ENCODE data around the gene KLK8.

The KLK8 gene

GRCh38 chr19:51001515-51001914, at the start of gene KLK8:
Gene KLK8 (minus strand): TSS chr19:51001604. CDS start chr19:51001167, 437 bp downstream.
- DNase-seq (ENCODE audit: low spot score), result no peak

- no peak for DNase-seq (ENCODE audit: low spot score)
These were observed 45.6 kb upstream of the KLK8 start for GRCh38 chr19:51047031-51047335.

- DNase-seq (ENCODE audit: low spot score), result no peak
These were observed 42.9 kb upstream of the KLK8 start for GRCh38 chr19:51044327-51044726.

DNA sequence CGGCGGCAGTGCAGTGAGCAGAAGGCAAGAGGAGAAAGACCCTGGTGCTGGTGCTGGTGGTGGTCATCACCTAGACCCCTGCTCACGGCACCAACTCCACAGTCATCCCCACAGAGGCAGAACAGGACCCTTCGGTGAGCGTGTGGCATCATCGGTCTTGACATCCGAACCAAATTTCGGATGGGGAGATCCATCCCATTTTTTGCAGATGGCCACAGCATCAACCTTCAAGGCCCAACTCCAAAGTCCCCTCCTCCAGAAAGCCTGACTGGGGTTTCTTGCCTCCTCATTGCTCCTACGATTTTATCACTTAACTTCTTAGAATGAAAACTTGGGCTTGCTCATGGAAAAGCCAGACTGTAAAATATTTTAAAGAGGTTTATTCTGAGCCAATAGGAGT, 42.1 kb upstream of the KLK8 start:
- DNase-seq (ENCODE audit: low spot score), result no peak

- DNase-seq (ENCODE audit: low spot score), result no peak
These were observed 38.7 kb upstream of the KLK8 start for GRCh38 chr19:51040151-51040550.

DNA sequence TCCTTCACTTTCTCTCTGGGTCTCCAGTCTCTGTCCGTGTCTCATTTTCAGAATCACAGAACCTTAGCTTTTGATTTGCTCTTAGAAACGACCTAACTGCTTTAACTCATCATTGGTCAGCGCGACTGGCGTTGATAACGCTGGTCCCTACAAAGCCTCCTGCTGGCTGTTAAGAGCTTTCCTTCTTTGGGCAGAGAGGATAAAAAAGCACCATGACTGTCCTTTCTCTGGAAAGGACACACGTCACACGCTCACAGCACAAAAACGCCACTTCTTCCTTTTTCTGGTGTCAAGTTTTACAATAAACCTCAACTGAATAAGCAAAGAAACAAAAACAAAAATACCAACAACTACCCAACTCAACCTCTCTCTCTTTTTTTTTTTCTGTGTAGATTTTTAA, 35.1 kb upstream of the KLK8 start:
- DNase-seq (ENCODE audit: low spot score), result no peak

DNA sequence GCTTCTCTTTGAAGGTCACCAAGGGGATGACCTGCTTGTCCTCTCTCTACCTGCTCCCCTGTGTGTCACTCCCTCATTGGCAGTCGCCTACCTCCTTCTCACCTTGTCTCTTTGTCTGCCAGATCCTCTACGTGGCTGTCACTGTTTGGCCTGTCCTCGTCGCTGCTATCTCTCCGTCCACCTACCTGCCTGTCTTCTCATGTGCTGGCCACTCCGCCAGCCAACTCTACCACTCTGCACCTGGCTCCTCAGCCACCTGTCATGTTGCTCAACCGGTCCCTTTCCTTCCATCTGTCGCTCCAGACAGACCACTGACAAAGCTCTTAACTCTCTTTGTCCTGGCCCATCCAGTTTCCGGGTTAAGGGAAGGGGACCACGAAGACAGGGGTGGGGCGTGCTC, 33.3 kb upstream of the KLK8 start, which contains the start of gene KLK12:
TSS of gene KLK12 (minus strand) at position 299 of the 400 bp plus-strand sequence. CDS start 381 bp downstream, outside the sequence.
- DNase-seq (ENCODE audit: low spot score), result no peak

DNA sequence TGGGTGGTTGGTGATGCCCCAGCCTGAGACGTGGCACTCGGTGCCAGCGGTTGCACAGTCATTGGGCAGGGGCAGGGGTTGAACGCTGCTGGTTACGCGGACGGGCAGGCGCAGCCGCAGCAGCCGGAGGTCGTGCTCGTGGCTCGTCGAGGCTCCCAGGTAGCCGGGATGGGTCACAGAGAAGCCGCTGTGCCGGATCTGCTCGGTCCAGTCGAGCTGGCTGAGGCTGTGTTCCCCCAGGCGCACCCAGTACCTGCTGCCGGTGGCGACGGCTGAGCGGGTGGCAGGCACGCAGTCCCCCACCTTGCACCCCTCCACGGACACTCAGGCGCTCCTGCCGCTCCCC, 30.4 kb upstream of the KLK8 start:
- no peak for DNase-seq (ENCODE audit: low spot score)

DNA sequence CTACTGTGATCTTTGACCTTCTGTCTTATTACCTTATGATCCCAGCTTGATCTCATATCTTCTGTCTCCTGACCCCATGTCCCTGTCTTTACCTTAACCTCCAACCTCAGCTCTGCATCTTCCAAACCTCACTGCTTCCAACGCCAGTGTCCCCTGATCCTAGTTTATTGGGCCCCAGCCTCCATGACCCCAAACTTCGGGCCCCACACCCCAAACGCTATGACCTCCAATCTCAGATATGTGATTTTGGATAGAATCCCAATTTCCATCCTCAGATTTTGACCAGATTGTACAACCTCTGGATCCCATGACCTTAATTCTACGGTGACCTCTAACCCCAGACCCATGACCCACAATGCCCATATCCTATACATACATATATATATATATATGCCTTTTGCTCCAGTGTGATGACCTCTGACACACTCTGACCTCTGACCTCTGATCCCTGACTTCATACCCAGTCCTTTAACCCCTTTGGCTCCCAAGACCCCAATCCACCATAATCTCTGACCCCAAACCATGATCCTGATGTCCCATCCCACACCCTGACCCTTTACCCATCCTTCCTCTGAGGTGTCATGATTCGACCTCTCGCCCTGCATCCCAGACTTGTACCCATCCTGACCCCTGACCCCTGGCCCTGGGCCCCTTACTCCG, 29.9 kb upstream of the KLK8 start:
- no peak for DNase-seq (ENCODE audit: low spot score)

- no peak for DNase-seq (ENCODE audit: low spot score)
These were observed 29.2 kb upstream of the KLK8 start for GRCh38 chr19:51030631-51031030.

GRCh38 chr19:51029718-51030117, 28.3 kb upstream of the KLK8 start:
- DNase-seq (ENCODE audit: low spot score), result no peak

- DNase-seq (ENCODE audit: low spot score), result no peak
These were observed 26.5 kb upstream of the KLK8 start for GRCh38 chr19:51027873-51028272.

DNA sequence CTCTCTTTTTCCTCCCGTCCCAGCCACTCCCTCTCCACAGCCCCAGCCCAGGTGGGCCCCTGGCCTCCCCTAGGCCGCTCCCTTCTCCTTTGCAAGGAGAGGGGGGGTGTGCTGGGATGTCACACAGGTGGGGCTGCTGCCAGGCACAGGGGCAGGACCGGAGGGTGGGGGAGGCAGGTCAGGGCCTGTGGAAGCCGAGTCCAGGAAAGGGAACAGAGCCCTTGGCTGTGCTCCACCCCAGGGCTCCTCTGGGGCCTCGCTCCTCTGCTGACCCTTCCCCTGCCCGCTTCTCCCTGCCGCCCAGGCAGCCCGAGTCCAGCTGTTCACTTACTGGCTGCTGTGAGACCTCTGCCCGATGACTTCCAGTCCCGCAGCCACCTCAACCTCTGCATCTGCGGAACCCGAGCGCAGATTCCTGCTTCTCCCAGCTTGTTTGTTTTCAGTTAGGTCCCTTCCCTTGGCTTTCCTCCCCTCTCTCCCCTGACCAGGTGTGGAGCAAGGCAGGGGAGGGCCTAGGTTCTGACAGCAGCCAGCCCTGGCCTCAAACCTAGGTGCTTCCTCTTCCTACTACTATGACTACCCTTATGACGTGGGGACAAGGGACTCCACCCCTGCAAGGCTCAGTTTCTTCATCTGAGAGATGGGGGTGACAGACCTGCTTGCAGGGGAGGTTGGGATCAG, 25.9 kb upstream of the KLK8 start:
- DNase-seq (ENCODE audit: low spot score), result no peak

- DNase-seq (ENCODE audit: low spot score), result no peak
These were observed 25.1 kb upstream of the KLK8 start, which contains the start of gene KLK11 for GRCh38 chr19:51026554-51026831. Gene KLK11 (minus strand): TSS chr19:51026616. CDS start chr19:51025631, 985 bp downstream.

- DNase-seq (ENCODE audit: low spot score), result no peak
These were observed 24.6 kb upstream of the KLK8 start for GRCh38 chr19:51025809-51026553.

GRCh38 chr19:51025401-51025800, 24.0 kb upstream of the KLK8 start:
- DNase-seq (ENCODE audit: low spot score), result no peak

DNA sequence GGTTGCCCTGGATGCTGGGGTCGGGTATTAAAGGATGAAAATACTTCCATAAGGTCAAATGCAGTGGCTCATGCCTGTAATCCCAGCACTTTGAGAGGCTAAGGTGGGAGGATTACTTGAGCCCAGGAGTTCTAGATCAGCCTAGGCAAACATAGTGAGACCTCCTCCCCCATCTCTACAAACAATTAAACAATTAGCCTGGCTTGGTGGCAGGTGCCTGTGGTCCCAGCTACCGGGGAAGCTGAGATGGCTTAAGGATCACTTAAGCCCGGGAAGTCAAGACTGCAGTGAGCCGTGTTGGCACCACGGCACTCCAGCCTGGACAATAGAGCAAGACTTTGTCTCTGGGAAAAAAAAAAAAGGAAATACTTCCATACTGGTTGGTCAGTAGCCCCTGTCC, 23.5 kb upstream of the KLK8 start:
- no peak for DNase-seq (ENCODE audit: low spot score)

DNA sequence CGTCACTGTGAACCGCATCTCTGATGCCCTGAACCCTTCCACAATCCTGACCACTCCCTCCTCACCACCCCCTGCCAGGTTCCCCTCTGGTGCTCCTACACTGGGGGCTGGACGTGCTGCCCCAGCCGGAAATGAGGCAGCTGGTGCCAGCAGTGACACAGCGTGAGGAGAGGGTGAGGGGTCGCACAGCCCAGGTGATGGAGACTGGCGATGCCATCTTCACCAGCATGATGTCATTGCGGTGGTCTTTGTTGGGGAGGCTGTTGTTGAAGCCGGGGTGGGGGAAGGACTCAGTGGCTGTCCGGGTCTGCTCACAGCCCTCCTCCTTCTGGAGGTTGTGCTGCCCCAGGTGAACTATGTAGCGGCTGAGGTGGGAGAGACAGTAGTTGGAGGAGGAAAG, 22.5 kb upstream of the KLK8 start:
- DNase-seq (ENCODE audit: low spot score), result no peak

DNA sequence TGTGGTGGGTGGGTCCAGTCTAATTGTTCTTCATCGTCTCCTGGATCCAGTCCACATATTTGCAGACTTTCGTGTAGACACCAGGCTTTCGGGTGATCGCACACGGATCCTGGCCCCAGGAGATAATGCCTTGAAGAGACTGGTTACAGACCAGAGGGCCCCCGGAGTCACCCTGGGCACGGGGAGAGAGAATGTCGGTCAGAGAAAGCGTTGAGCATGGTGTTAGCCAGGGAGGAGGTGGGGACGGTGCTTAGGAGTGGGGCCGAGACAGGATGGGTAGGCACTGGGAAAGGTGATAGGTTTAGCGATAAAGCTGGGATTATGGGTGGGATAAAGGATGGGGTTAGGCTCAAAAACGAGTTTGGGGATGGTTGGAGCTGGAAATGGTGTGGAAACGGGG, 21.1 kb upstream of the KLK8 start:
- no peak for DNase-seq (ENCODE audit: low spot score)

DNA sequence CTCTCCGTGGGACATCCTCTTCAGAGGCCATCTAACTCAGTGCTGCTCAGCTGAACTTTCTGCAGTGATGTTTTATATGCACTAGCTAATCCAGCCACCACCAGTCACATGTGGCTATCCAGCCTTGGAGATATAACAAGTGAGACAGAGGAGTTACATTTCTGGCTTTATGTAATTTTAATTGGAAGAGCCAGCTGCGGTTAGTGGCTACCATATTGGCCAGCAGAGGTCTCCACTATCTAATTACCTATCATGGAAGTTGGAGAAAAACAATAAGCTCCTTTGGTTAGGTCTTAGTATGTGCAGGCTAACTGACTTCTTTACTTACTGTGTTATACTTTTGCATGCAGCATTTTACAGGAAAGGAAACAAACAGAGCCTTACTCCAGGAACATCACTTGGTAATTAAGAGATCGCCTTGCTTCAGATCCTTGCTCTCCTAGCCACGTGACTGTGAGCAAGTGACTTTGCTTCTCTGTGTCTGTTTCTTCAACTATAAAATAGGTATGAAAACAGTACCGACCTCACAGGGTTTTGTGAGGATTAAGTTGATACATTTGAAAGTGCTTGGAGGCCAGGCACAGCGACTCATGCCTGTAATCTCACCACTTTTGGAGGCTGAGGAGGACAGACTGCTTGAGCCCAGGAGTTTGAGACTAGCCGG, 19.7 kb upstream of the KLK8 start:
- DNase-seq (ENCODE audit: low spot score), result peak; percentile 53

DNA sequence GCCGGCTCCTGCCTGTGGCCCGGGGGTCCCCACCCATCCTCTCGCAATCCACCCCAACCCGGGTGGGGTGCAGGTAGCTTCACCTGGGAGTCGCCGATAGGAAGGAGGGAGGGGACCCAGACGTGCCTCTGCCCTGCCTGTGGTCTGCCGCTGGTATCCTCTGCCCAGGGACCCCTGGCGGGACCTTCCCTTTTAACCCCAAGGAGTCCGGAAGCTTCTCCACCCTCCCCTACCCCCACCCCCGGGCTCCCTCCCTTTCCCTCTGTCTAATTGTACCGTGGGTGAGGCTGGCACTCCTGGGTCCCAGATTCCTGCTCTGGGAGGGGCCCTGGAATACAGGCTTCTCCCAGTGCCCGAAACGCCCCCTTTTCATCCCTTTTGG, 18.1 kb upstream of the KLK8 start, which contains the start of gene KLK10:
TSS of gene KLK10 (minus strand) at position 166 of the 382 bp plus-strand sequence. CDS start 579 bp downstream, outside the sequence.
- no peak for DNase-seq (ENCODE audit: low spot score)

- DNase-seq (ENCODE audit: low spot score), result no peak
These were observed 17.5 kb upstream of the KLK8 start for GRCh38 chr19:51018745-51019543.
